ENCODE results near the gene KCNG2.

DNA sequence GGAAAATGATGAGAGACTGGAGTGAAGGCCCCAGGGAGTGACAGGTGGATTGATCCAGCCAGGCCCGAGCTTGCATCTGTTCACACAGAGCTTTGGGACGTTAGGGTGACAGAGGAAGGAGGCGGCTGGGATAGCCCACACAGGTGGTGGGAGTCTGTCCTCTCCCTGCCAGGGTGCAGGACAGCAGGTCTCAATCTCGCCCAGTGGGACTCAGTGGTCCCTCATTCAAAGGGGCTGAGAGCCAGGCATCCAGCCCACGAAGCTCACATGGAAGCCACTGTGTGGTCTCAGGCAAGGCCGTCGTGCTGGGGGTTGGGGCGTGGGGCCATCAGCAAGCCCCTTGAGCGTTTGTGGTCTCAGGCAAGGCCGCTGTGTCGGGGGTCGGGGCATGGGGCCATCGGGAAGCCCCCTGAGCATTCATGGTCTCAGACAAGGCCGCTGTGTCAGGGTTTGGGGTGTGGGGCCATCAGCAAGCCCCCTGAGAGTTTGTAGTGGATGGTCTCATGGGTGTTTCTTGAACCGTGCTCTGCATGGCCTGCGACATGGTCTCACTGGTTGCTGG, 8.3 kb downstream of the KCNG2 start:
- TF ChIP-seq, protein P1, sequence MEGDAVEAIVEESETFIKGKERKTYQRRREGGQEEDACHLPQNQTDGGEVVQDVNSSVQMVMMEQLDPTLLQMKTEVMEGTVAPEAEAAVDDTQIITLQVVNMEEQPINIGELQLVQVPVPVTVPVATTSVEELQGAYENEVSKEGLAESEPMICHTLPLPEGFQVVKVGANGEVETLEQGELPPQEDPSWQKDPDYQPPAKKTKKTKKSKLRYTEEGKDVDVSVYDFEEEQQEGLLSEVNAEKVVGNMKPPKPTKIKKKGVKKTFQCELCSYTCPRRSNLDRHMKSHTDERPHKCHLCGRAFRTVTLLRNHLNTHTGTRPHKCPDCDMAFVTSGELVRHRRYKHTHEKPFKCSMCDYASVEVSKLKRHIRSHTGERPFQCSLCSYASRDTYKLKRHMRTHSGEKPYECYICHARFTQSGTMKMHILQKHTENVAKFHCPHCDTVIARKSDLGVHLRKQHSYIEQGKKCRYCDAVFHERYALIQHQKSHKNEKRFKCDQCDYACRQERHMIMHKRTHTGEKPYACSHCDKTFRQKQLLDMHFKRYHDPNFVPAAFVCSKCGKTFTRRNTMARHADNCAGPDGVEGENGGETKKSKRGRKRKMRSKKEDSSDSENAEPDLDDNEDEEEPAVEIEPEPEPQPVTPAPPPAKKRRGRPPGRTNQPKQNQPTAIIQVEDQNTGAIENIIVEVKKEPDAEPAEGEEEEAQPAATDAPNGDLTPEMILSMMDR (IDR thresholded peaks at IDR 0.05) = no peak
- no peak for TF ChIP-seq EP300 (IDR thresholded peaks at IDR 0.05)
- no peak for TF ChIP-seq POLR2AphosphoS5 (IDR thresholded peaks at IDR 0.05)

Measured in gastroesophageal sphincter (tissue), 3 donors.